Ectodermal cell (in vitro differentiated cells): ENCODE measurements around the gene NRCAM.

ENCODE experiments used
- H3K27ac ChIP-seq: 2 replicates; pipeline ENCODE4 v1.7.0; 2013; ENCODE audit warnings: mild to moderate bottlenecking, low read depth, low read length; ENCODE audit not compliant: insufficient read depth, poor library complexity, severe bottlenecking
- H3K27me3 ChIP-seq: 2 replicates; pipeline ENCODE4 v1.7.0; 2013; ENCODE audit warnings: mild to moderate bottlenecking, low read length; ENCODE audit not compliant: insufficient read depth, control insufficient read depth, poor library complexity, severe bottlenecking
- H3K36me3 ChIP-seq: one replicate; pipeline ENCODE4 v1.7.0; 2013; ENCODE audit warnings: low read length; ENCODE audit not compliant: control insufficient read depth, insufficient read depth
- H3K4me1 ChIP-seq: one replicate; pipeline ENCODE4 v1.7.0; 2013; ENCODE audit warnings: low read length; ENCODE audit not compliant: control insufficient read depth, insufficient read depth
- H3K4me3 ChIP-seq: 2 replicates; pipeline ENCODE4 v1.7.0; 2013; ENCODE audit warnings: low read depth, low read length, control low read depth; ENCODE audit not compliant: insufficient read depth
- H3K9me3 ChIP-seq: 2 replicates; pipeline ENCODE4 v1.7.0; 2013; ENCODE audit warnings: mild to moderate bottlenecking, low read length, moderate library complexity; ENCODE audit not compliant: control insufficient read depth
- WGBS, 2 experiments: methylation state at CpG; one replicate each; pipeline ENCODE4 v1.1.7; 2013; ENCODE audit warnings: missing lambda C conversion rate in 2 of 2; 5-methylcytosine and 5-hydroxymethylcytosine counted together

The NRCAM gene

DNA sequence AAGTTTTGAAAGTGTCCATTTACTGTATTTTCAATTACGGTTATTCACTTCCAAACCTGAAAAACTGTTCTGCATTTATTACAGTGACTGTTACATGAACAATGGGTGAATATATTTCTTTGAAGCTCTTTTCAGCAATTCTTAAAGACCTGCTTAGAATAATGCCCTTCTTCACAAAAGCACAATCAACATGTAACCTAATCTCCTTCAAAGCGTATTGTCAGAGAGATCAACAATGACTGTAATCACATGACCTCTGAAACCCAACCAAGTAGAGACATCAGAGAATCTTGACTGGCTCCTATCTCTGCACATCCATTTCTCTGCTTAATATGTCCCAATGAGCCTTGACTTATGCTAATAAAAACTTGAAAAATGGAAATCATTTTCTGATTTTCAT is 126.7 kb downstream of the NRCAM start:
- Histone ChIP-seq H3K27ac (peak overlapping the region; percentile 77), H3K4me3 (no peak overlapping the region), H3K9me3 (no peaks in the 10 kb centered on the region), H3K4me1 (peaks cover 50% of the 10 kb centered on the region), H3K27me3 (no peaks in the 10 kb centered on the region), H3K36me3 (no peaks in the 10 kb centered on the region)
- 11 to 36% methylated on average over 1 to 2 of the region's 2 CpGs for WGBS, 2 experiments

DNA sequence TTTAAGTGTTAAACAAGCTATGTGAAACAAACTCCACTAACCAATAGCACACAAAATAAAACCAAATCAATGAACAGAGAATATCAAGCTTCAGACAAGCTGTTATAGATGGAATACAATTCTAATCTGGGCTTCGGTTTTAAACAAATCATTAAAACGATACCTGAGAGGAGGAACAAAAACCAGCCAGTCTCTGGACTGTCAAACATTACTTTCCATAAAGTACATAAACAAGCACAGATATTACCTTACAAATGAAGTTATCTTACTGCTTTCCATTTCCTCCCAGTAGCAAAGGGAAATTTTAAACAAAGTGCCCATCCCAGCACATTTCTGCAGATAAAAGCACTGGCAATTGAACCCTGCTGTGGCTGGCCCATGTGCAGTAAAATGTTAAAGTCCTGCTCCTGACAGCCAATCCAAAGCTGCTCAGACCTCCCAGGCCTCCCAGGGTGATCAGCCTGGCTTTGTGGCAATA is 128.0 kb downstream of the NRCAM start:
- H3K27me3 ChIP-seq: no peaks in the 10 kb centered on the region
- 65 to 70% methylated on average over 2 of the region's 2 CpGs for WGBS, 2 experiments
- H3K27ac ChIP-seq: peak overlapping the region; percentile 53
- no peaks in the 10 kb centered on the region for H3K36me3 ChIP-seq
- no peaks in the 10 kb centered on the region for H3K9me3 ChIP-seq
- peaks cover 57% of the 10 kb centered on the region for H3K4me1 ChIP-seq
- H3K4me3 ChIP-seq: peak overlapping the region; percentile 39

DNA sequence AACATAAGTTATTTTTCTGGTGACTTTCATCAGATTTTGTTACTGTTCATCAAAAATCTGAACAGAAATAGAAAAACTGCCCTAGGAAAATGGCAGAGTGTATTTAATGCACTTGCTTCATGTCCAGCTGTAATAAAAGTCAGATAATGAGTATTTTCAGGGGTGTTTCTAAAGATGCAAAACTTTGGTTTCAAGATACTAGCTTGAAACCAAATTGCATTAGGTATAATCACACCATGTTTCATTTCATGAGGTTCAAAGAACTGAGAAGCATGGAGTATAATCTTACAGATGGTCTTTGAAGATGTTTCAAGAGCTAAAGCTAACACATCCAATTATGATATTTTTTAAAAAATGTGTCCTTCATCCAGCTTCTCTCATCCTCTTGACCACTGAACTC is 128.9 kb downstream of the NRCAM start:
- Histone ChIP-seq H3K36me3 (no peaks in the 10 kb centered on the region), H3K9me3 (no peaks in the 10 kb centered on the region), H3K4me3 (peak overlapping the region; percentile 39), H3K27ac (no peak overlapping the region), H3K4me1 (peaks cover 61% of the 10 kb centered on the region), H3K27me3 (no peaks in the 10 kb centered on the region)

DNA sequence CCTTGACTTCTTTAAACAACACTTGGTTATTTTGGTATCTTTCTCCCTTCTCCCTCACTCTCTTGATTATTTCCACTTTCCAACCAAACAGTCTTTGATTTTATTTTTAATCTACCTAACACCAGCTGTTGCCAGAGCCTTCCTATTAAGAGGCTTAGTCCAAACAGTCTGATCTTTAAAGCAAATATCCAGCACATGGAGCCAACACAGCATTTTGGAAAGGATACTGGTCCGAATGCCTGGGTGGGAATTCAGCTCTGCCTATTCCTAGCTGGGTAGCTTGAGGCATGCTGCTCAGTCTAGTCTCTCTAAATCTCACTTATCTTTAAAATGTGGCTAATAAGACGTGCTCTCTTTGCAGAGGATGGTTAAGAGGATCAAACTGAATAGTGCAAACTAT is 129.3 kb downstream of the NRCAM start:
- peak overlapping the region; percentile 39 for H3K4me3 ChIP-seq
- no peak overlapping the region for H3K27ac ChIP-seq
- 61 to 78% methylated on average over 1 of the region's 2 CpGs for WGBS, 2 experiments
- H3K9me3 ChIP-seq: no peaks in the 10 kb centered on the region
- H3K36me3 ChIP-seq: no peaks in the 10 kb centered on the region
- H3K4me1 ChIP-seq: peaks cover 58% of the 10 kb centered on the region
- H3K27me3 ChIP-seq: no peaks in the 10 kb centered on the region

DNA sequence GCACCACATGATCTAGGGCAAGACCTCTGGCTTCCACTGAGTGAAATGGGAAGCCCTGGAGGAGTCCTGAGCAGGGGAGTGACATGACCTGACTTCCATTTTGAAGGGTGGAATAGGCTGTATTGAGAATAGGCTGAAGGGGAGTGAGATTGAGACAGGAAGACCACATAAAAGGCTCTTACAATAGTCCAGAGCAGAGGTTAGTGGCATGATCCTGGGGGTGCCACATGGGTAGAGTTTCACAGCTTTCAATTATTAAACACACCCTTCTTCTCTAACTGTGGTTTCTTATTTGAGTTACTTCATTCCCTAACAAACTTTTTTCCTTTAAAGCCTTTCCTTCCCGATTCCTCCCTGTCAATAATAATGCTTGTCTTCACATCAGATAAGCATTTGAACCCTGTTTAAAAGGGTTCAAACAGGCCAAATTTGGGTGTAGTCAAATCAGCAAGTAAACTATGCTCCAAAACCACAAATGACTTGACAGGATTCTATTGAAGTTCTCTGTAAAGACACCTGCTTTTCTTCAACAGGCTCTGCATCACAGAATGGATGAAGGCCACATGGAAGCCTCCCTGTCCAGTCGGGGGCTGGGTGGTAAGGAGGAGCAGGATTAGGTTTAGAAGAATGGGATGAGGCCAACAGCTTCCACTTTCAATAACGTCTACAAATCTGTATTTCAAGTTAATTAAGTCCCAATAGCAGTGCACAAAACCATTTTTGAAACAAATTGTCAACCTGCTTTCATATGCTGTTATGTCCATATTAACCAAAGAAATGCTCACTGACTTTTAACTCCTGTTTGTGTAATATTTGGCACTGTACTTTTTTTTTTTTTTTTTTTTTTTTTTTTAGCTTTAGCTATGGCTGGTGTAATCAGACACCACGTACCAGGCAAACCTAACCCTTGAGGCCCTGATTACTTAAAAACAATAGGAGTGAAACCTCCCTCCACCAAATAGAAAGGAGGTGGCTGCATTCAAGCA is 131.9 kb downstream of the NRCAM start:
- 53 to 66% methylated on average over 4 of the region's 4 CpGs for WGBS, 2 experiments
- Histone ChIP-seq H3K27me3 (no peaks in the 10 kb centered on the region), H3K4me1 (peaks cover 47% of the 10 kb centered on the region), H3K9me3 (no peaks in the 10 kb centered on the region), H3K36me3 (no peaks in the 10 kb centered on the region), H3K4me3 (no peak overlapping the region), H3K27ac (no peak overlapping the region)

GRCh38 chr7:108322925-108323832 is 133.1 kb downstream of the NRCAM start:
- Histone ChIP-seq H3K36me3 (no peaks in the 10 kb centered on the region), H3K27ac (no peak overlapping the region), H3K4me3 (no peak overlapping the region), H3K27me3 (no peaks in the 10 kb centered on the region), H3K9me3 (no peaks in the 10 kb centered on the region), H3K4me1 (peaks cover 41% of the 10 kb centered on the region)
- WGBS, 2 experiments: 92 to 95% methylated on average over 4 of the region's 4 CpGs

DNA sequence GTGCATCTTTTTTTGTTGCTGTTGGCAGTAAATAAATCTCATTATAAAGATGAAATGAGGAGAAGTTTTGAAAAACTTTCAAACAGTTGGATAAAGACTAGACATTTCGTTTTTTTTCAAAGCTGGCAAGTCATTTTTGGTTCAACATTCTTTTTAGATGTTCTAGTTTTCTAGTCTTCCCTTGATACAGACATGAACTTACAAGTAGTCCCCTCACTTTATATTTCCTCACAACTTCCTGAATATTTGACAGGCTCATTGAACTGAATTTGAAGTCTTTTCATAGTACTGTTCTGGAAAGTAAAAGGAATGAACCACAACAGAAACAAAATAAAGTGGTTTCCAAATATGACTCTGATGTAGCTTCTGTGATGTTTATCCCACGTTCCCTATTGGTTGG is 134.2 kb downstream of the NRCAM start:
- Histone ChIP-seq H3K4me3 (no peak overlapping the region), H3K9me3 (no peaks in the 10 kb centered on the region), H3K4me1 (peaks cover 35% of the 10 kb centered on the region), H3K36me3 (no peaks in the 10 kb centered on the region), H3K27me3 (no peaks in the 10 kb centered on the region), H3K27ac (no peak overlapping the region)
- 88 to 91% methylated on average over 2 of the region's 2 CpGs for WGBS, 2 experiments

- no peaks in the 10 kb centered on the region for H3K9me3 ChIP-seq
- H3K27me3 ChIP-seq: no peaks in the 10 kb centered on the region
- WGBS, 2 experiments: 82% methylated on average over 1 of the region's 1 CpG; no CpG with 5 or more reads in 1 of the 2 experiments
- no peak overlapping the region for H3K27ac ChIP-seq
- no peaks in the 10 kb centered on the region for H3K36me3 ChIP-seq
- no peak overlapping the region for H3K4me3 ChIP-seq
- peaks cover 29% of the 10 kb centered on the region for H3K4me1 ChIP-seq
Measured at GRCh38 chr7:108321359-108321758, 134.9 kb downstream of the NRCAM start.

GRCh38 chr7:108316708-108317107 is 139.5 kb downstream of the NRCAM start:
- Histone ChIP-seq H3K27ac (no peak overlapping the region), H3K4me1 (peaks cover 3% of the 10 kb centered on the region), H3K27me3 (no peaks in the 10 kb centered on the region), H3K36me3 (no peaks in the 10 kb centered on the region), H3K4me3 (no peak overlapping the region), H3K9me3 (no peaks in the 10 kb centered on the region)
- WGBS, 2 experiments: 93 to 97% methylated on average over 1 of the region's 1 CpG

DNA sequence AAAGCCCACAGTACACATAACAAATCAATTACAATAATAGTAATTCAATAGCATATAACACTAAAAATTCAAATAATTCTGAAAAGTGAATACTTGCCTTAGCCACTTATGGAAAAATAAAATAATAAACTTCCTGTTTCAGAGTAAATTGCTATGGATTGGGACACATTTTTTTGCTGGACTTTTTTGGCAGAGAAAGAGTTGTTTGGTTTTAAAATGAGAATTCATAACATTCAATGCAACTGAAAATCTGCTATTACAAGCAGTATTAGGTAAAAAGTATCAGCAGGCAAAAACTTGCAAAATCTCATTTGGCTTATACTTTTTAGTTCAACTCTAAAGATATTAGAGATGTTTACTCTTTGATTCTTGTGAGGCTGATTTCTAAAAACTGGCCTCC is 141.7 kb downstream of the NRCAM start:
- Histone ChIP-seq H3K4me3 (no peak overlapping the region), H3K27me3 (no peaks in the 10 kb centered on the region), H3K27ac (no peak overlapping the region), H3K9me3 (no peaks in the 10 kb centered on the region), H3K36me3 (peaks cover 8% of the 10 kb centered on the region), H3K4me1 (peaks cover under 1% of the 10 kb centered on the region)
